Measurements from ENCODE around the gene CTTN.
A peak's percentile ranks its signal among the peaks of the same experiment; 100 is the strongest.

The CTTN gene

GRCh38 chr11:70481625-70482528 is 83.5 kb downstream of the CTTN start:
- TF ChIP-seq CTCF (IDR thresholded peaks at IDR 0.05; ENCODE audit: borderline replicate concordance, insufficient read depth, low read depth, low read length): no peak
- H3K4me3 ChIP-seq (ENCODE audit: low read depth, low read length): no peak overlapping the region

- no peak for TF ChIP-seq CTCF (IDR thresholded peaks at IDR 0.05; ENCODE audit: borderline replicate concordance, insufficient read depth, low read depth, low read length)
- H3K4me3 ChIP-seq (ENCODE audit: low read depth, low read length): no peak overlapping the region
Observed at GRCh38 chr11:70482529-70482917, 84.2 kb downstream of the CTTN start.

- no peak overlapping the region for H3K4me3 ChIP-seq (ENCODE audit: low read depth, low read length)
- peak; percentile 58; the same call in 1 of the 2 replicates for TF ChIP-seq CTCF (IDR thresholded peaks at IDR 0.05; ENCODE audit: borderline replicate concordance, insufficient read depth, low read depth, low read length)
Observed at GRCh38 chr11:70483077-70483861, 84.9 kb downstream of the CTTN start.

GRCh38 chr11:70483917-70484316 is 85.6 kb downstream of the CTTN start:
- no peak overlapping the region for H3K4me3 ChIP-seq (ENCODE audit: low read depth, low read length)
- TF ChIP-seq CTCF (IDR thresholded peaks at IDR 0.05; ENCODE audit: borderline replicate concordance, insufficient read depth, low read depth, low read length): no peak

GRCh38 chr11:70485326-70486025 is 87.1 kb downstream of the CTTN start:
- H3K4me3 ChIP-seq (ENCODE audit: low read depth, low read length): no peak overlapping the region
- no peak for TF ChIP-seq CTCF (IDR thresholded peaks at IDR 0.05; ENCODE audit: borderline replicate concordance, insufficient read depth, low read depth, low read length)

- H3K4me3 ChIP-seq (ENCODE audit: low read depth, low read length): no peak overlapping the region
- no peak for TF ChIP-seq CTCF (IDR thresholded peaks at IDR 0.05; ENCODE audit: borderline replicate concordance, insufficient read depth, low read depth, low read length)
Observed at GRCh38 chr11:70486026-70486415, 87.7 kb downstream of the CTTN start.
